Skeletal muscle cell (primary cell): ENCODE data around the gene CD300LD.

ENCODE experiments used
- DNase-seq: peaks from one replicate; pipeline ENCODE4 v3.0.0-alpha.2; 2010; ENCODE audit warnings: low read depth
- H3K4me3 ChIP-seq: 2 replicates; pipeline ENCODE4 v1.5.1; 2011; ENCODE audit warnings: low read depth, mild to moderate bottlenecking, control low read depth, low read length, moderate library complexity

CD300LD gene

GRCh38 chr17:74549343-74549742 is 42.7 kb downstream of the CD300LD start:
- H3K4me3 ChIP-seq = no peak overlapping the region
- no peak for DNase-seq

- no peak overlapping the region for H3K4me3 ChIP-seq
- DNase-seq = no peak
Measured at GRCh38 chr17:74547736-74548135, 44.3 kb downstream of the CD300LD start.

- no peak overlapping the region for H3K4me3 ChIP-seq
- no peak for DNase-seq
Measured at GRCh38 chr17:74547264-74547663, 44.8 kb downstream of the CD300LD start.

- no peak for DNase-seq
- H3K4me3 ChIP-seq = no peak overlapping the region
Measured at GRCh38 chr17:74546586-74546985, 45.5 kb downstream of the CD300LD start.

GRCh38 chr17:74545843-74546230 is 46.2 kb downstream of the CD300LD start, which contains the start of gene CD300C:
Gene CD300C, minus strand, starts transcription at chr17:74546115. Its CDS starts 333 bp downstream, at chr17:74545782.
- H3K4me3 ChIP-seq = no peak within 1 kb of the TSS
- DNase-seq = no peak

- H3K4me3 ChIP-seq = no peak overlapping the region
- DNase-seq = no peak
Measured at GRCh38 chr17:74544991-74545842, 46.9 kb downstream of the CD300LD start.

GRCh38 chr17:74543891-74544760 is 48.0 kb downstream of the CD300LD start:
- H3K4me3 ChIP-seq = no peak overlapping the region
- no peak for DNase-seq

GRCh38 chr17:74543406-74543805 is 48.7 kb downstream of the CD300LD start:
- H3K4me3 ChIP-seq = no peak overlapping the region
- DNase-seq = no peak

GRCh38 chr17:74542727-74543383 is 49.2 kb downstream of the CD300LD start:
- H3K4me3 ChIP-seq = no peak overlapping the region
- no peak for DNase-seq

- no peak for DNase-seq
- no peak overlapping the region for H3K4me3 ChIP-seq
Measured at GRCh38 chr17:74542166-74542565, 49.9 kb downstream of the CD300LD start.

GRCh38 chr17:74541176-74542111 is 50.6 kb downstream of the CD300LD start:
- H3K4me3 ChIP-seq = no peak overlapping the region
- DNase-seq = no peak

GRCh38 chr17:74539281-74539820 is 52.7 kb downstream of the CD300LD start:
- DNase-seq = no peak
- no peak overlapping the region for H3K4me3 ChIP-seq

GRCh38 chr17:74536890-74537289 is 55.2 kb downstream of the CD300LD start:
- H3K4me3 ChIP-seq = no peak overlapping the region
- DNase-seq = no peak

- H3K4me3 ChIP-seq = no peak overlapping the region
- DNase-seq = no peak
Measured at GRCh38 chr17:74532115-74532514, 60.0 kb downstream of the CD300LD start.

- DNase-seq = no peak
- H3K4me3 ChIP-seq = no peak within 1 kb of the TSS
Measured at GRCh38 chr17:74531231-74531761, 60.8 kb downstream of the CD300LD start, which contains the start of gene CD300LB. Gene CD300LB, minus strand, starts transcription at chr17:74531475. Its CDS starts 125 bp downstream, at chr17:74531350.

- DNase-seq = no peak
- no peak overlapping the region for H3K4me3 ChIP-seq
Measured at GRCh38 chr17:74530831-74531150, 61.3 kb downstream of the CD300LD start.
